GM21381 (cell line): ENCODE data around the gene PRKG1.
A peak's percentile ranks its signal among the peaks of the same experiment; 100 is the strongest.

Experiments
- ATAC-seq: cut with Tn5 transposase; IDR thresholded peaks from one replicate; pipeline ENCODE4 v1.9.1; 2021; ENCODE audit warnings: mild to moderate bottlenecking, moderate library complexity; ENCODE audit not compliant: unreplicated experiment

The PRKG1 gene

GRCh38 chr10:51838471-51838870, 764.2 kb downstream of the PRKG1 start:
- ATAC-seq: no peak

- no peak for ATAC-seq
These were observed 769.7 kb downstream of the PRKG1 start for GRCh38 chr10:51843966-51844365.

- ATAC-seq: no peak
These were observed 772.7 kb downstream of the PRKG1 start for GRCh38 chr10:51846856-51847506.

GRCh38 chr10:51852297-51852696, 778.0 kb downstream of the PRKG1 start:
- no peak for ATAC-seq

- ATAC-seq: no peak
These were observed 783.0 kb downstream of the PRKG1 start for GRCh38 chr10:51857305-51857704.

- ATAC-seq: peak; percentile 63
These were observed 786.0 kb downstream of the PRKG1 start for GRCh38 chr10:51860257-51860656.

- ATAC-seq: no peak
These were observed 786.8 kb downstream of the PRKG1 start for GRCh38 chr10:51861051-51861450.

- ATAC-seq: no peak
These were observed 787.4 kb downstream of the PRKG1 start for GRCh38 chr10:51861731-51862130.

- ATAC-seq: no peak
These were observed 787.9 kb downstream of the PRKG1 start for GRCh38 chr10:51862149-51862548.

GRCh38 chr10:51867956-51868355, 793.7 kb downstream of the PRKG1 start:
- no peak for ATAC-seq

- ATAC-seq: no peak
These were observed 799.8 kb downstream of the PRKG1 start for GRCh38 chr10:51874131-51874530.

GRCh38 chr10:51875610-51876009, 801.3 kb downstream of the PRKG1 start:
- no peak for ATAC-seq

- no peak for ATAC-seq
These were observed 802.2 kb downstream of the PRKG1 start for GRCh38 chr10:51876503-51876902.

GRCh38 chr10:51876979-51877378, 802.7 kb downstream of the PRKG1 start:
- ATAC-seq: no peak

- no peak for ATAC-seq
These were observed 803.3 kb downstream of the PRKG1 start for GRCh38 chr10:51877636-51878035.

GRCh38 chr10:51878695-51879094, 804.4 kb downstream of the PRKG1 start:
- peak; percentile 2 for ATAC-seq

- ATAC-seq: peak; percentile 81
These were observed 805.0 kb downstream of the PRKG1 start for GRCh38 chr10:51879238-51879637.

- no peak for ATAC-seq
These were observed 806.9 kb downstream of the PRKG1 start for GRCh38 chr10:51881213-51881612.

- no peak for ATAC-seq
These were observed 812.3 kb downstream of the PRKG1 start for GRCh38 chr10:51886438-51887068.

GRCh38 chr10:51888263-51888662, 814.0 kb downstream of the PRKG1 start:
- ATAC-seq: no peak

GRCh38 chr10:51892313-51892712, 818.0 kb downstream of the PRKG1 start:
- no peak for ATAC-seq

GRCh38 chr10:51892965-51893658, 818.8 kb downstream of the PRKG1 start:
- peak; percentile 78 for ATAC-seq
